Right ventricle myocardium inferior (tissue), 1 donor: Measurements from ENCODE around the gene LRRN4CL. TPM values are rescaled to one million over a fixed set of nuclear protein-coding genes. Genes with fewer than 3 reads are reported as not detected.
"Not testable (repeated sequence)": the region's sequence is repeated elsewhere in the genome, so short reads cannot be mapped to it uniquely, and the experiment has no call there.

Source experiments
- ATAC-seq: fragments of 200-7000 bp; cut with Tn5 transposase; one replicate; pipeline ENCODE4 v1.9.1; 2020; ENCODE audit warnings: mild to moderate bottlenecking, moderate library complexity
- DNase-seq: peaks from one replicate; pipeline ENCODE4 v3.0.0; 2021; ENCODE audit errors: missing footprints
- intact Hi-C: fragments of 100-400 bp; cut with DNase I; formaldehyde crosslinking; loops from one replicate; pipeline ENCODE4 v1.11.0; 2022
- total RNA-seq: library from RNA; stranded (reverse); fragmentation: NEBNext Ultra II Directional; extraction: Animal tissue kit (Norgen Biotek cat#: 25700); gene quantifications from one replicate; pipeline ENCODE4 v1.2.1, GENCODE V29; 2021
- donor health status: DM: no; HTN: yes; CAD: no; lungs with severe emphysema.

The LRRN4CL gene
- total RNA-seq, 1 donor from 2014 or later: 4.5 TPM

- ATAC-seq: no peak
- intact Hi-C loops: no loop called here
- DNase-seq: no peak
Measured at GRCh38 chr11:62713343-62713742, 24.0 kb upstream of the LRRN4CL start.

GRCh38 chr11:62712861-62713260 is 23.5 kb upstream of the LRRN4CL start:
- DNase-seq: no peak
- ATAC-seq: no peak
- intact Hi-C loops: no loop called here

- ATAC-seq: no peak
- DNase-seq: no peak
- intact Hi-C loops: no loop called here
Measured at GRCh38 chr11:62712276-62712812, 23.0 kb upstream of the LRRN4CL start.

GRCh38 chr11:62710001-62710345 is 20.6 kb upstream of the LRRN4CL start:
- intact Hi-C loops: no loop called here

GRCh38 chr11:62709247-62710000 is 20.1 kb upstream of the LRRN4CL start:
- peak; percentile 99 for DNase-seq
- intact Hi-C loops: loop anchor here (2.0 to 10.0 kb wide), 5 partner anchors 17 to 131 kb away; partner anchors contain the start of genes C11orf98, CSKMT, HNRNPUL2 and TMEM179B
- peak; percentile 88 for ATAC-seq

More at GRCh38 chr11:62710001-62710345, 20.6 kb upstream of the LRRN4CL start:
- DNase-seq (no peak), ATAC-seq (no peak)

- intact Hi-C loops: loop anchor here (2.0 to 10.0 kb wide), 5 partner anchors 18 to 132 kb away; partner anchors contain the start of genes C11orf98, CSKMT, HNRNPUL2 and TMEM179B
- no peak for DNase-seq
- ATAC-seq: no peak
Measured at GRCh38 chr11:62708793-62709192, 19.5 kb upstream of the LRRN4CL start.

GRCh38 chr11:62708392-62708791 is 19.1 kb upstream of the LRRN4CL start:
- intact Hi-C loops: loop anchor here (2.0 to 10.0 kb wide), 5 partner anchors 18 to 132 kb away; partner anchors contain the start of genes C11orf98, CSKMT, HNRNPUL2 and TMEM179B
- no peak for DNase-seq
- ATAC-seq: no peak

- intact Hi-C loops: loop anchor here (5.0 to 10.0 kb wide), 2 partner anchors 40 to 113 kb away; partner anchors contain the start of genes C11orf98, CSKMT and TUT1
- DNase-seq: no peak
Measured at GRCh38 chr11:62707277-62707861, 18.0 kb upstream of the LRRN4CL start, which contains the start of the genes BSCL2 and GNG3. TSS of gene BSCL2 (minus strand) at chr11:62707424. CDS start at chr11:62707195, 229 bp downstream. TSS of gene GNG3 (plus strand) at chr11:62707676. CDS start at chr11:62708296, 620 bp downstream.

GRCh38 chr11:62706850-62707247 is 17.5 kb upstream of the LRRN4CL start:
- ATAC-seq: no peak
- intact Hi-C loops: loop anchor here (5.0 to 10.0 kb wide), 2 partner anchors 40 to 112 kb away; partner anchors contain the start of genes C11orf98, CSKMT and TUT1
- no peak for DNase-seq

More at GRCh38 chr11:62707277-62707861, 18.0 kb upstream of the LRRN4CL start, which contains the start of the genes BSCL2 and GNG3:
- ATAC-seq: no peak

- peak; percentile 88 for ATAC-seq
- intact Hi-C loops: loop anchor here (5.0 to 10.0 kb wide), 2 partner anchors 39 to 111 kb away; partner anchors contain the start of genes C11orf98, CSKMT and TUT1
- DNase-seq: peak; percentile 98
Measured at GRCh38 chr11:62705880-62706849, 16.8 kb upstream of the LRRN4CL start.

- DNase-seq (no peak), ATAC-seq (no peak)
- intact Hi-C loops: loop anchor here (5.0 to 10.0 kb wide), 2 partner anchors 38 to 111 kb away; partner anchors contain the start of genes C11orf98, CSKMT and TUT1
Measured at GRCh38 chr11:62705413-62705812, 16.1 kb upstream of the LRRN4CL start.

- not testable (repeated sequence) for ATAC-seq, DNase-seq
- intact Hi-C loops: loop anchor here (10.0 kb wide), 1 partner anchor 109 kb away; the partner anchor contains the start of gene TUT1
Measured at GRCh38 chr11:62703921-62704320, 14.6 kb upstream of the LRRN4CL start.

- intact Hi-C loops: loop anchor here (10.0 kb wide), 1 partner anchor 107 kb away; the partner anchor contains the start of gene TUT1
- ATAC-seq (no peak), DNase-seq (no peak)
Measured at GRCh38 chr11:62702246-62702645, 12.9 kb upstream of the LRRN4CL start.

GRCh38 chr11:62694455-62695167 is 5.3 kb upstream of the LRRN4CL start:
- peak; percentile 78 for ATAC-seq

GRCh38 chr11:62693624-62694023 is 4.3 kb upstream of the LRRN4CL start:
- DNase-seq, ATAC-seq: not testable (repeated sequence)
- intact Hi-C loops: loop anchor here (1.0 to 5.0 kb wide), 2 partner anchors 12 to 296 kb away; no protein-coding TSS in a partner anchor

More at GRCh38 chr11:62694455-62695167, 5.3 kb upstream of the LRRN4CL start:
- peak; percentile 86 for DNase-seq
- intact Hi-C loops: loop anchor here (1.0 to 5.0 kb wide), 2 partner anchors 13 to 297 kb away; no protein-coding TSS in a partner anchor

GRCh38 chr11:62688491-62688890 is 839 bp downstream of the LRRN4CL start:
- intact Hi-C loops: no loop called here

More at GRCh38 chr11:62688491-62688890, 839 bp downstream of the LRRN4CL start:
- DNase-seq: no peak
- no peak for ATAC-seq
